ENCODE measurements around the gene EPHB1. TPM values are rescaled to one million over a fixed set of nuclear protein-coding genes. Genes with fewer than 3 reads are reported as not detected.

EPHB1 gene
- total RNA-seq, 4 donors from 2014 or later = 1.00 to 8.9 (median 4.5) TPM

- Histone ChIP-seq H3K27me3 (no peaks in the 10 kb centered on the region), H3K36me3 (no peaks in the 10 kb centered on the region), H3K4me1 (peaks cover 4 to 7% of the 10 kb centered on the region in 2 donors), H3K27ac (no peak overlapping the region), H3K9me3 (no peaks in the 10 kb centered on the region), H3K4me3 (no peak overlapping the region)
- TF ChIP-seq CTCF (IDR thresholded peaks at IDR 0.05 in 4 of 5, conservative IDR thresholded peaks at IDR 0.05 in 1 of 5) (no peak), POLR2A (IDR thresholded peaks at IDR 0.05) (no peak)
- DNase-seq = no peak
- intact Hi-C loops (cut with DNase I; ENCODE audit: low total_unique reads) = no loop called here
- in situ Hi-C loops (cut with MboI; ENCODE audit: low sequenced_read_pairs in 4 of 4) = no loop called here
- ATAC-seq = no peak
Observed at GRCh38 chr3:134809427-134810051, 14.5 kb downstream of the EPHB1 start.

GRCh38 chr3:134810052-134810435, 15.0 kb downstream of the EPHB1 start:
- intact Hi-C loops (cut with DNase I; ENCODE audit: low total_unique reads) = no loop called here
- no peak for TF ChIP-seq POLR2A (IDR thresholded peaks at IDR 0.05)
- TF ChIP-seq CTCF (IDR thresholded peaks at IDR 0.05 in 4 of 5, conservative IDR thresholded peaks at IDR 0.05 in 1 of 5) = no peak
- ATAC-seq (no peak), DNase-seq (no peak)
- Histone ChIP-seq H3K4me3 (no peak overlapping the region), H3K9me3 (no peaks in the 10 kb centered on the region), H3K4me1 (peaks cover 6 to 7% of the 10 kb centered on the region in 2 donors), H3K27ac (no peak overlapping the region), H3K36me3 (no peaks in the 10 kb centered on the region), H3K27me3 (no peaks in the 10 kb centered on the region)
- in situ Hi-C loops (cut with MboI; ENCODE audit: low sequenced_read_pairs in 4 of 4) = no loop called here

GRCh38 chr3:134810850-134811249, 15.8 kb downstream of the EPHB1 start:
- Histone ChIP-seq H3K4me3 (no peak overlapping the region), H3K9me3 (no peaks in the 10 kb centered on the region), H3K27ac (no peak overlapping the region), H3K27me3 (no peaks in the 10 kb centered on the region), H3K4me1 (peaks cover 14 to 15% of the 10 kb centered on the region in 2 donors), H3K36me3 (no peaks in the 10 kb centered on the region)
- ATAC-seq (no peak), DNase-seq (no peak)
- no peak for TF ChIP-seq CTCF (IDR thresholded peaks at IDR 0.05 in 4 of 5, conservative IDR thresholded peaks at IDR 0.05 in 1 of 5)
- TF ChIP-seq POLR2A (IDR thresholded peaks at IDR 0.05) = no peak
- in situ Hi-C loops (cut with MboI; ENCODE audit: low sequenced_read_pairs in 4 of 4) = no loop called here
- intact Hi-C loops (cut with DNase I; ENCODE audit: low total_unique reads) = no loop called here

GRCh38 chr3:134813618-134814017, 18.6 kb downstream of the EPHB1 start:
- ATAC-seq (no peak), DNase-seq (no peak)
- Histone ChIP-seq H3K27ac (no peak overlapping the region), H3K9me3 (no peaks in the 10 kb centered on the region), H3K36me3 (no peaks in the 10 kb centered on the region), H3K4me1 (peaks cover 29 to 31% of the 10 kb centered on the region in 2 donors), H3K4me3 (no peak overlapping the region), H3K27me3 (no peaks in the 10 kb centered on the region)
- intact Hi-C loops (cut with DNase I; ENCODE audit: low total_unique reads) (no loop called here), in situ Hi-C loops (cut with MboI; ENCODE audit: low sequenced_read_pairs in 4 of 4) (no loop called here)
- no peak for TF ChIP-seq CTCF (IDR thresholded peaks at IDR 0.05 in 4 of 5, conservative IDR thresholded peaks at IDR 0.05 in 1 of 5)
- TF ChIP-seq POLR2A (IDR thresholded peaks at IDR 0.05) = no peak

- peak overlapping the region; percentile 51 to 76 (median 67) for H3K27ac ChIP-seq
- no peaks in the 10 kb centered on the region for H3K36me3 ChIP-seq
- H3K27me3 ChIP-seq = no peaks in the 10 kb centered on the region
- no peak overlapping the region for H3K4me3 ChIP-seq
- H3K9me3 ChIP-seq = no peaks in the 10 kb centered on the region
- DNase-seq (no peak), ATAC-seq (peak; percentile 69 to 80)
- intact Hi-C loops (cut with DNase I; ENCODE audit: low total_unique reads) = no loop called here
- in situ Hi-C loops (cut with MboI; ENCODE audit: low sequenced_read_pairs in 4 of 4) = no loop called here
- H3K4me1 ChIP-seq = peaks cover 29 to 31% of the 10 kb centered on the region in 2 donors
- TF ChIP-seq POLR2A (IDR thresholded peaks at IDR 0.05) (no peak), CTCF (IDR thresholded peaks at IDR 0.05 in 4 of 5, conservative IDR thresholded peaks at IDR 0.05 in 1 of 5) (no peak)
Observed at GRCh38 chr3:134815519-134815918, 20.5 kb downstream of the EPHB1 start.
